Hepatocyte (in vitro differentiated cells): Measurements from ENCODE around the gene CSHL1. TPM values are rescaled to one million over a fixed set of nuclear protein-coding genes. Genes with fewer than 3 reads are reported as not detected.
"Not testable (repeated sequence)": the region's sequence is repeated elsewhere in the genome, so short reads cannot be mapped to it uniquely, and the experiment has no call there.

Experiments used
- DNase-seq: peaks from one replicate; pipeline ENCODE4 v3.0.0-alpha.2; 2016; ENCODE audit warnings: low spot score
- H2AFZ ChIP-seq: fragments of 200-600 bp; sonication (generic); 2 replicates; pipeline ENCODE4 v1.6.0; 2016; ENCODE audit warnings: antibody characterized with exemption, mild to moderate bottlenecking
- H3K27ac ChIP-seq: fragments of 200-600 bp; sonication (generic); 2 replicates; pipeline ENCODE4 v1.5.1; 2016; ENCODE audit warnings: mild to moderate bottlenecking
- H3K27me3 ChIP-seq: fragments of 200-600 bp; sonication (generic); 2 replicates; pipeline ENCODE4 v1.6.1; 2016
- H3K36me3 ChIP-seq: fragments of 200-600 bp; sonication (generic); replicated peaks from 2 replicates; pipeline ENCODE4 v1.5.1; 2016; ENCODE audit warnings: low read depth; ENCODE audit not compliant: insufficient read depth
- H3K4me1 ChIP-seq: fragments of 200-600 bp; sonication (generic); 2 replicates; pipeline ENCODE4 v1.5.1; 2016; ENCODE audit warnings: mild to moderate bottlenecking, moderate library complexity; ENCODE audit not compliant: insufficient read depth
- H3K4me2 ChIP-seq: fragments of 200-600 bp; sonication (generic); 2 replicates; pipeline ENCODE4 v1.6.0; 2016
- H3K4me3 ChIP-seq: fragments of 200-600 bp; sonication (generic); 2 replicates; pipeline ENCODE4 v1.5.1; 2016; ENCODE audit warnings: mild to moderate bottlenecking
- H3K79me2 ChIP-seq: fragments of 200-600 bp; sonication (generic); 2 replicates; pipeline ENCODE4 v1.6.0; 2017; ENCODE audit warnings: mild to moderate bottlenecking
- H3K9me2 ChIP-seq: fragments of 200-600 bp; sonication (generic); replicated peaks from 2 replicates; pipeline ENCODE4 v1.6.0; 2017; ENCODE audit warnings: mild to moderate bottlenecking; ENCODE audit not compliant: insufficient read depth
- H3K9me3 ChIP-seq: fragments of 200-600 bp; sonication (generic); 2 replicates; pipeline ENCODE4 v1.5.1; 2016; ENCODE audit warnings: low read depth, mild to moderate bottlenecking
- H4K20me1 ChIP-seq: fragments of 200-600 bp; sonication (generic); 2 replicates; pipeline ENCODE4 v1.6.0; 2016; ENCODE audit warnings: mild to moderate bottlenecking; ENCODE audit not compliant: insufficient read depth, poor library complexity, severe bottlenecking
- CTCF ChIP-seq: fragments of 200-600 bp; sonication (generic); IDR thresholded peaks from 2 replicates; pipeline ENCODE4 v1.5.1; 2016; ENCODE audit warnings: antibody characterized with exemption, mild to moderate bottlenecking; ENCODE audit not compliant: poor library complexity
- WGBS: methylation state at CpG from one replicate; pipeline ENCODE4 v1.1.6; 2016; ENCODE audit warnings: low lambda C conversion rate; ENCODE audit errors: missing lambda C conversion rate; 5-methylcytosine and 5-hydroxymethylcytosine counted together
- polyA plus RNA-seq: library from polyadenylated mRNA; unstranded; fragments of >200 nt; fragmentation: Nextera tagmentation; extraction: Ambion mirVana; gene quantifications from 2 replicates; pipeline ENCODE4 v1.2.1, GENCODE V29; 2016
- small RNA-seq: library from RNA; depleted of rRNA; stranded (forward); fragments of <200 nt; gene quantifications from one replicate; pipeline ENCODE3, GENCODE V24; 2014
- total RNA-seq: library from RNA; depleted of rRNA; stranded (reverse); fragments of >200 nt; gene quantifications from 2 replicates; pipeline ENCODE4 v1.2.3, GENCODE V29; 2014

The CSHL1 gene
- total and polyA plus RNA-seq, 2 experiments from 2014 or later = not detected

GRCh38 chr17:63871646-63872365 is 39.3 kb downstream of the CSHL1 start:
- H3K9me2 ChIP-seq, DNase-seq, H3K27me3 ChIP-seq, H3K79me2 ChIP-seq, H3K4me2 ChIP-seq, H3K4me1 ChIP-seq, H4K20me1 ChIP-seq, H3K4me3 ChIP-seq, H3K9me3 ChIP-seq, H3K36me3 ChIP-seq, H3K27ac ChIP-seq, H2AFZ ChIP-seq: not testable (repeated sequence)
- WGBS = 96% methylated on average over 11 of the region's 15 CpGs

GRCh38 chr17:63870292-63870665 is 40.8 kb downstream of the CSHL1 start:
- H3K9me3 ChIP-seq, H3K27ac ChIP-seq, DNase-seq, H3K9me2 ChIP-seq, H3K27me3 ChIP-seq, H2AFZ ChIP-seq, H4K20me1 ChIP-seq, H3K79me2 ChIP-seq, H3K4me3 ChIP-seq, H3K4me2 ChIP-seq, H3K4me1 ChIP-seq, H3K36me3 ChIP-seq: not testable (repeated sequence)
- WGBS = 93% methylated on average over 4 of the region's 4 CpGs

- not testable (repeated sequence) for DNase-seq, H3K9me3 ChIP-seq
- 46% methylated on average over 9 of the region's 9 CpGs for WGBS
Measured at GRCh38 chr17:63869491-63870291, 41.4 kb downstream of the CSHL1 start.

GRCh38 chr17:63866625-63867024 is 44.4 kb downstream of the CSHL1 start:
- H3K27ac ChIP-seq, H3K36me3 ChIP-seq, H3K9me3 ChIP-seq, H3K4me2 ChIP-seq, H3K79me2 ChIP-seq, H3K9me2 ChIP-seq, H3K27me3 ChIP-seq, H3K4me3 ChIP-seq, H3K4me1 ChIP-seq, H2AFZ ChIP-seq, H4K20me1 ChIP-seq: not testable (repeated sequence)
- 78% methylated on average over 7 of the region's 7 CpGs for WGBS
- peak; percentile 19 for DNase-seq

More at GRCh38 chr17:63869491-63870291, 41.4 kb downstream of the CSHL1 start:
- not testable (repeated sequence) for H3K27ac ChIP-seq, H3K4me2 ChIP-seq, H2AFZ ChIP-seq, H3K4me3 ChIP-seq, H3K79me2 ChIP-seq, H3K4me1 ChIP-seq, H4K20me1 ChIP-seq, H3K27me3 ChIP-seq, H3K36me3 ChIP-seq, H3K9me2 ChIP-seq
- TF ChIP-seq CTCF = peak; percentile 20

Small RNAs within 50 kb of the gene (small RNA-seq; reads per million reads assigned to genes)
- gene AC040958.1 = not detected
- not detected for gene AC127029.1
- not detected for gene GH1

Other genes with a start within 250 kb of the CSHL1 start
- 14.5 and 20.7 TPM in 2 replicates for gene LIMD2, start 211.1 kb downstream of the CSHL1 start, total RNA-seq
- gene LIMD2, start 211.1 kb downstream of the CSHL1 start, polyA plus RNA-seq = 31.1 and 35.3 TPM in 2 replicates
- gene STRADA, start 169.5 kb downstream of the CSHL1 start, total RNA-seq = 15.3 and 19.9 TPM in 2 replicates
- 24.4 and 27.6 TPM in 2 replicates for gene STRADA, start 169.5 kb downstream of the CSHL1 start, polyA plus RNA-seq
- gene CCDC47, start 137.7 kb downstream of the CSHL1 start, total RNA-seq = 79.6 and 82.7 TPM in 2 replicates
- gene CCDC47, start 137.7 kb downstream of the CSHL1 start, polyA plus RNA-seq = 60.1 and 77.8 TPM in 2 replicates
- 67.6 and 79.9 TPM in 2 replicates for gene DDX42, start 137.1 kb downstream of the CSHL1 start, total RNA-seq
- gene DDX42, start 137.1 kb downstream of the CSHL1 start, polyA plus RNA-seq = 31.1 and 36.4 TPM in 2 replicates
- 37.3 and 46.6 TPM in 2 replicates for gene PSMC5, start 83.8 kb downstream of the CSHL1 start, total RNA-seq
- gene PSMC5, start 83.8 kb downstream of the CSHL1 start, polyA plus RNA-seq = 129 and 132 TPM in 2 replicates
- 27.0 and 28.5 TPM in 2 replicates for gene FTSJ3, start 83.6 kb downstream of the CSHL1 start, total RNA-seq
- gene FTSJ3, start 83.6 kb downstream of the CSHL1 start, polyA plus RNA-seq = 28.5 and 30.0 TPM in 2 replicates
- gene SMARCD2, start 68.6 kb downstream of the CSHL1 start, total RNA-seq = 55.5 and 65.7 TPM in 2 replicates
- 46.0 and 52.9 TPM in 2 replicates for gene SMARCD2, start 68.6 kb downstream of the CSHL1 start, polyA plus RNA-seq
- gene CSH2, start 37.6 kb downstream of the CSHL1 start, total RNA-seq = 1.4 and 2.8 TPM in 2 replicates
- 0.84 TPM in 1 of 2 replicates, not detected in the other for gene CSH2, start 37.6 kb downstream of the CSHL1 start, polyA plus RNA-seq
- not detected in 2 replicates for gene GH2, start 29.3 kb downstream of the CSHL1 start, total RNA-seq
- 1.8 TPM in 1 of 2 replicates, not detected in the other for gene GH2, start 29.3 kb downstream of the CSHL1 start, polyA plus RNA-seq
- 0.92 and 1.1 TPM in 2 replicates for gene CSH1, start 14.7 kb downstream of the CSHL1 start, total RNA-seq
- 0.26 TPM in 1 of 2 replicates, not detected in the other for gene CSH1, start 14.7 kb downstream of the CSHL1 start, polyA plus RNA-seq
- not detected in 2 replicates for gene GH1, start 7.6 kb upstream of the CSHL1 start, total RNA-seq
- not detected in 2 replicates for gene GH1, start 7.6 kb upstream of the CSHL1 start, polyA plus RNA-seq
- 0.57 TPM in 1 of 2 replicates, not detected in the other for gene CD79B, start 21.1 kb upstream of the CSHL1 start, total RNA-seq
- gene CD79B, start 21.1 kb upstream of the CSHL1 start, polyA plus RNA-seq = 1.2 TPM in 2 replicates
- gene SCN4A, start 61.7 kb upstream of the CSHL1 start, total RNA-seq = under 0.01 and 0.07 TPM in 2 replicates
- gene SCN4A, start 61.7 kb upstream of the CSHL1 start, polyA plus RNA-seq = not detected in 2 replicates
- 0.13 and 0.36 TPM in 2 replicates for gene PRR29, start 87.1 kb upstream of the CSHL1 start, total RNA-seq
- gene PRR29, start 87.1 kb upstream of the CSHL1 start, polyA plus RNA-seq = 0.62 and 1.4 TPM in 2 replicates
- gene ICAM2, start 109.4 kb upstream of the CSHL1 start, total RNA-seq = 6.0 and 8.4 TPM in 2 replicates
- gene ICAM2, start 109.4 kb upstream of the CSHL1 start, polyA plus RNA-seq = 2.7 and 3.4 TPM in 2 replicates
- gene ERN1, start 218.9 kb upstream of the CSHL1 start, total RNA-seq = 10.3 and 14.3 TPM in 2 replicates
- gene ERN1, start 218.9 kb upstream of the CSHL1 start, polyA plus RNA-seq = 16.5 and 19.4 TPM in 2 replicates